GM18517 (cell line): ENCODE results near the gene PIGO.

Source experiments
- ATAC-seq: cut with Tn5 transposase; IDR thresholded peaks from one replicate; pipeline ENCODE4 v1.9.1; 2021; ENCODE audit warnings: mild to moderate bottlenecking, moderate library complexity; ENCODE audit not compliant: unreplicated experiment

PIGO gene

GRCh38 chr9:35107297-35108290 lies 11.2 kb upstream of the PIGO start:
- ATAC-seq, result no peak

- no peak for ATAC-seq
Measured at GRCh38 chr9:35106343-35106730, 9.9 kb upstream of the PIGO start.

GRCh38 chr9:35105571-35106342 lies 9.4 kb upstream of the PIGO start:
- ATAC-seq, result no peak

- ATAC-seq, result no peak
Measured at GRCh38 chr9:35105126-35105525, 8.7 kb upstream of the PIGO start.

GRCh38 chr9:35104586-35104985 lies 8.2 kb upstream of the PIGO start:
- no peak for ATAC-seq

- ATAC-seq, result no peak
Measured at GRCh38 chr9:35103660-35104191, 7.3 kb upstream of the PIGO start.

GRCh38 chr9:35102769-35103659 lies 6.6 kb upstream of the PIGO start, which contains the start of gene STOML2:
Gene STOML2 (minus strand): TSS chr9:35103131. CDS start chr9:35103094, 37 bp downstream.
- peak; percentile 92 for ATAC-seq

- ATAC-seq, result no peak
Measured at GRCh38 chr9:35102465-35102768, 6.0 kb upstream of the PIGO start.

- no peak for ATAC-seq
Measured at GRCh38 chr9:35097573-35097972, 1.2 kb upstream of the PIGO start.

GRCh38 chr9:35091536-35091935 lies 4.9 kb downstream of the PIGO start:
- ATAC-seq, result no peak

- ATAC-seq, result no peak
Measured at GRCh38 chr9:35089434-35089833, 7.0 kb downstream of the PIGO start.

- no peak for ATAC-seq
Measured at GRCh38 chr9:35085078-35085477, 11.3 kb downstream of the PIGO start.

- ATAC-seq, result peak; percentile 84
Measured at GRCh38 chr9:35079426-35080341, 16.7 kb downstream of the PIGO start, which contains the start of gene FANCG. Gene FANCG (minus strand): TSS chr9:35079942. CDS start chr9:35079524, 418 bp downstream.

GRCh38 chr9:35079041-35079425 lies 17.4 kb downstream of the PIGO start:
- ATAC-seq, result peak; percentile 1

- ATAC-seq, result no peak
Measured at GRCh38 chr9:35078066-35078465, 18.3 kb downstream of the PIGO start.

GRCh38 chr9:35076848-35077247 lies 19.5 kb downstream of the PIGO start:
- no peak for ATAC-seq

GRCh38 chr9:35075358-35075757 lies 21.0 kb downstream of the PIGO start:
- ATAC-seq, result no peak

- no peak for ATAC-seq
Measured at GRCh38 chr9:35074791-35075190, 21.6 kb downstream of the PIGO start.

- no peak for ATAC-seq
Measured at GRCh38 chr9:35074141-35074540, 22.2 kb downstream of the PIGO start.

- ATAC-seq, result no peak
Measured at GRCh38 chr9:35073279-35073612, 23.1 kb downstream of the PIGO start.
